Neutrophil (primary cell): ENCODE results near the gene ZNF655.
"Not testable (repeated sequence)": the region's sequence is repeated elsewhere in the genome, so short reads cannot be mapped to it uniquely, and the experiment has no call there.

Experiments
- H3K27ac ChIP-seq: fragments of 200-600 bp; sonication (generic); 2 replicates; pipeline ENCODE4 v1.5.1; 2016; ENCODE audit warnings: mild to moderate bottlenecking, moderate library complexity
- H3K27me3 ChIP-seq: fragments of 200-600 bp; sonication (generic); 2 replicates; pipeline ENCODE4 v1.6.0; 2016; ENCODE audit warnings: mild to moderate bottlenecking
- H3K36me3 ChIP-seq: fragments of 200-600 bp; sonication (generic); 2 replicates; pipeline ENCODE4 v1.5.1; 2017
- H3K4me1 ChIP-seq, 2 experiments: fragments of 200-600 bp in 1 of 2; sonication (generic) in 1 of 2; 1 replicate in 1 of 2; 2 replicates in 1 of 2; pipeline versions ENCODE4 v1.5.1 to v1.6.1; 2013 to 2016; ENCODE audit warnings: low read depth in 1 of 2, low read length in 1 of 2, mild to moderate bottlenecking in 1 of 2, moderate library complexity in 1 of 2; ENCODE audit not compliant: control insufficient read depth in 1 of 2, insufficient read depth in 1 of 2
- H3K4me3 ChIP-seq, 2 experiments: fragments of 200-600 bp in 1 of 2; sonication (generic) in 1 of 2; 1 replicate in 1 of 2; 2 replicates in 1 of 2; pipeline ENCODE4 v1.5.1; 2013 to 2016; ENCODE audit warnings: low read depth in 1 of 2, low read length in 1 of 2, mild to moderate bottlenecking in 1 of 2, moderate library complexity in 1 of 2
- H3K9me3 ChIP-seq: fragments of 200-600 bp; sonication (generic); 2 replicates; pipeline ENCODE4 v1.5.1; 2016
- TF ChIP-seq, protein P1 (sequence below): fragments of 200-600 bp; sonication (generic); IDR thresholded peaks from 2 replicates; pipeline ENCODE4 v1.5.1; 2016; ENCODE audit warnings: antibody characterized with exemption

The ZNF655 gene

GRCh38 chr7:99543916-99544315 lies 14.5 kb upstream of the ZNF655 start:
- Histone ChIP-seq H3K9me3 (peaks cover 5% of the 10 kb centered on the region), H3K27ac (no peak overlapping the region), H3K27me3 (no peaks in the 10 kb centered on the region), H3K4me1 (no peaks in the 10 kb centered on the region), H3K36me3 (peaks cover 11% of the 10 kb centered on the region), H3K4me3 (no peak overlapping the region)
- TF ChIP-seq, protein P1, sequence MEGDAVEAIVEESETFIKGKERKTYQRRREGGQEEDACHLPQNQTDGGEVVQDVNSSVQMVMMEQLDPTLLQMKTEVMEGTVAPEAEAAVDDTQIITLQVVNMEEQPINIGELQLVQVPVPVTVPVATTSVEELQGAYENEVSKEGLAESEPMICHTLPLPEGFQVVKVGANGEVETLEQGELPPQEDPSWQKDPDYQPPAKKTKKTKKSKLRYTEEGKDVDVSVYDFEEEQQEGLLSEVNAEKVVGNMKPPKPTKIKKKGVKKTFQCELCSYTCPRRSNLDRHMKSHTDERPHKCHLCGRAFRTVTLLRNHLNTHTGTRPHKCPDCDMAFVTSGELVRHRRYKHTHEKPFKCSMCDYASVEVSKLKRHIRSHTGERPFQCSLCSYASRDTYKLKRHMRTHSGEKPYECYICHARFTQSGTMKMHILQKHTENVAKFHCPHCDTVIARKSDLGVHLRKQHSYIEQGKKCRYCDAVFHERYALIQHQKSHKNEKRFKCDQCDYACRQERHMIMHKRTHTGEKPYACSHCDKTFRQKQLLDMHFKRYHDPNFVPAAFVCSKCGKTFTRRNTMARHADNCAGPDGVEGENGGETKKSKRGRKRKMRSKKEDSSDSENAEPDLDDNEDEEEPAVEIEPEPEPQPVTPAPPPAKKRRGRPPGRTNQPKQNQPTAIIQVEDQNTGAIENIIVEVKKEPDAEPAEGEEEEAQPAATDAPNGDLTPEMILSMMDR, result no peak

DNA sequence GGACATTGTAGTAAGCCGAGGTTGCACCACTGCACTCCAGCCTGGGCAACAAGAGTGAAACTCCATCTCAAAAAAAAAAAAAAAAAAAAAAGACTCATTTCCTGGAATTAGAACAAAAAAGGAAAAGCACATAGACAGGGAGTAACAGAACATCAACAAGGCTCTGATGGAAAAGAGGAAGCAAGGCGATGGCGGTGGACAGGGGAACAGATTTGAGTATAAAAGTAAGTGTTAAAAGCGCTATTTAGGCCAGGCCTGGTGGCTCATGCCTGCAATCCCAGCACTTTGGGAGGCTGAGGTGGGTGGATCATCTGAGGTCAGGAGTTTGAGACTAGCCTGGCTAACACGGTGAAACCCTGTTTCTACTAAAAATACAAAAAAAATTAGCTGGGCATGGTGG lies 13.1 kb upstream of the ZNF655 start:
- H3K9me3 ChIP-seq, H3K27ac ChIP-seq, H3K4me1 ChIP-seq, H3K4me3 ChIP-seq, H3K27me3 ChIP-seq: not testable (repeated sequence)
- peaks cover 11% of the 10 kb centered on the region for H3K36me3 ChIP-seq

- not testable (repeated sequence) for H3K27ac ChIP-seq, H3K4me3 ChIP-seq, H3K27me3 ChIP-seq, H3K9me3 ChIP-seq
- peaks cover 15% of the 10 kb centered on the region for H3K36me3 ChIP-seq
- H3K4me1 ChIP-seq, result peaks cover 11 to 12% of the 10 kb centered on the region in 2 experiments
Observed at GRCh38 chr7:99549545-99549944, 8.9 kb upstream of the ZNF655 start.

GRCh38 chr7:99551334-99551733 lies 7.1 kb upstream of the ZNF655 start:
- Histone ChIP-seq H3K4me1 (peaks cover 11 to 12% of the 10 kb centered on the region in 2 experiments), H3K36me3 (peaks cover 18% of the 10 kb centered on the region), H3K27ac (peak overlapping the region; percentile 73), H3K9me3 (no peaks in the 10 kb centered on the region), H3K27me3 (no peaks in the 10 kb centered on the region), H3K4me3 (peak overlapping the region; percentile 86 to 92)
- TF ChIP-seq, protein P1, result no peak

GRCh38 chr7:99551767-99552463 lies 6.5 kb upstream of the ZNF655 start, which contains the start of gene FAM200A:
Gene FAM200A, minus strand, starts transcription at chr7:99552114. Its CDS starts 3,707 bp downstream, at chr7:99548407.
- Histone ChIP-seq H3K27ac (peak within 1 kb of the TSS; percentile 73), H3K4me1 (peaks cover 13 to 14% of the 10 kb centered on the region in 2 experiments), H3K27me3 (no peaks in the 10 kb centered on the region), H3K9me3 (no peaks in the 10 kb centered on the region), H3K4me3 (peak within 1 kb of the TSS; percentile 86 to 92), H3K36me3 (peaks cover 18% of the 10 kb centered on the region)
- TF ChIP-seq, protein P1, result no peak

- peaks cover 24 to 25% of the 10 kb centered on the region in 2 experiments for H3K4me1 ChIP-seq
- H3K4me3 ChIP-seq, result no peak overlapping the region
- no peaks in the 10 kb centered on the region for H3K9me3 ChIP-seq
- no peaks in the 10 kb centered on the region for H3K27me3 ChIP-seq
- TF ChIP-seq, protein P1, result no peak
- H3K36me3 ChIP-seq, result peaks cover 11% of the 10 kb centered on the region
- H3K27ac ChIP-seq, result no peak overlapping the region
Observed at GRCh38 chr7:99553039-99553438, 5.4 kb upstream of the ZNF655 start.
